ENCODE data around the gene SRRD. TPM values are rescaled to one million over a fixed set of nuclear protein-coding genes. Genes with fewer than 3 reads are reported as not detected.

Gene SRRD
- total RNA-seq, 1 donor from 2014 or later: 17.6 TPM

GRCh38 chr22:26482161-26482560, 1.5 kb upstream of the SRRD start:
- DNase-seq (ENCODE audit: low read depth, low spot score): no peak

- no peak for DNase-seq (ENCODE audit: low read depth, low spot score)
Measured at GRCh38 chr22:26483043-26483438, 636 bp upstream of the SRRD start.

GRCh38 chr22:26484360-26484706, 656 bp downstream of the SRRD start:
- no peak for DNase-seq (ENCODE audit: low read depth, low spot score)

GRCh38 chr22:26485013-26485412, 1.3 kb downstream of the SRRD start:
- DNase-seq (ENCODE audit: low read depth, low spot score): no peak

GRCh38 chr22:26485806-26486390, 2.2 kb downstream of the SRRD start:
- no peak for DNase-seq (ENCODE audit: low read depth, low spot score)

- DNase-seq (ENCODE audit: low read depth, low spot score): no peak
Measured at GRCh38 chr22:26486394-26486793, 2.7 kb downstream of the SRRD start.

- no peak for DNase-seq (ENCODE audit: low read depth, low spot score)
Measured at GRCh38 chr22:26487996-26488395, 4.3 kb downstream of the SRRD start.

GRCh38 chr22:26489447-26490036, 5.9 kb downstream of the SRRD start:
- DNase-seq (ENCODE audit: low read depth, low spot score): no peak

- no peak for DNase-seq (ENCODE audit: low read depth, low spot score)
Measured at GRCh38 chr22:26492220-26492619, 8.5 kb downstream of the SRRD start.

- DNase-seq (ENCODE audit: low read depth, low spot score): no peak
Measured at GRCh38 chr22:26494506-26494905, 10.8 kb downstream of the SRRD start.

- no peak for DNase-seq (ENCODE audit: low read depth, low spot score)
Measured at GRCh38 chr22:26496456-26496855, 12.8 kb downstream of the SRRD start.

GRCh38 chr22:26499188-26499703, 15.6 kb downstream of the SRRD start:
- no peak for DNase-seq (ENCODE audit: low read depth, low spot score)

GRCh38 chr22:26501996-26502395, 18.3 kb downstream of the SRRD start:
- no peak for DNase-seq (ENCODE audit: low read depth, low spot score)

GRCh38 chr22:26502688-26503561, 19.2 kb downstream of the SRRD start:
- DNase-seq (ENCODE audit: low read depth, low spot score): no peak

- no peak for DNase-seq (ENCODE audit: low read depth, low spot score)
Measured at GRCh38 chr22:26503758-26504157, 20.1 kb downstream of the SRRD start.

GRCh38 chr22:26508148-26508547, 24.5 kb downstream of the SRRD start:
- no peak for DNase-seq (ENCODE audit: low read depth, low spot score)

GRCh38 chr22:26512149-26512793, 28.6 kb downstream of the SRRD start, which contains the start of gene TFIP11:
TSS of gene TFIP11 (minus strand) at chr22:26512473. CDS start at chr22:26510272, 2,201 bp downstream.
- DNase-seq (ENCODE audit: low read depth, low spot score): peak; percentile 78

- DNase-seq (ENCODE audit: low read depth, low spot score): no peak
Measured at GRCh38 chr22:26513838-26514237, 30.2 kb downstream of the SRRD start.

GRCh38 chr22:26514419-26515161, 30.9 kb downstream of the SRRD start:
- DNase-seq (ENCODE audit: low read depth, low spot score): no peak

- no peak for DNase-seq (ENCODE audit: low read depth, low spot score)
Measured at GRCh38 chr22:26515931-26516330, 32.3 kb downstream of the SRRD start.

GRCh38 chr22:26516503-26516902, 32.8 kb downstream of the SRRD start:
- no peak for DNase-seq (ENCODE audit: low read depth, low spot score)

Measured in pulmonary artery endothelial cell (primary cell).